RWPE1 (cell line): Measurements from ENCODE around the gene OR5K3.

ENCODE experiments used
- CTCF ChIA-PET: fragments of 350-600 bp; sonication (Branson Sonifier 250); formaldehyde crosslinking; extraction: SDS; loops from one replicate; lab custom pipeline; 2021; lab: Yijun Ruan, JAX
- POLR2A ChIA-PET: fragments of 400-600 bp; formaldehyde crosslinking; extraction: SDS; loops from one replicate; lab custom pipeline; 2020; ENCODE audit warnings: antibody characterized with exemption; ENCODE audit not compliant: low non-redundant PET; lab: Yijun Ruan, JAX
- DNase-seq: peaks from one replicate; pipeline ENCODE4 v3.0.0; 2012; ENCODE audit warnings: low spot score
- H3K27ac ChIP-seq: fragments of 450-650 bp; 2 replicates; pipeline ENCODE4 v1.5.1; 2017
- CTCF ChIP-seq: fragments of 450-650 bp; conservative IDR thresholded peaks from 2 replicates; pipeline ENCODE4 v1.5.1; 2017; ENCODE audit warnings: low read depth, mild to moderate bottlenecking

Gene OR5K3

GRCh38 chr3:98390366-98390765 lies at the start of gene OR5K3:
Gene OR5K3 (plus strand): TSS chr3:98390666. CDS start chr3:98390666, 0 bp downstream.
- no peak within 1 kb of the TSS for H3K27ac ChIP-seq
- ChIA-PET POLR2A (no interaction called here), CTCF (no interaction called here)
- TF ChIP-seq CTCF, result no peak
- DNase-seq, result no peak

DNA sequence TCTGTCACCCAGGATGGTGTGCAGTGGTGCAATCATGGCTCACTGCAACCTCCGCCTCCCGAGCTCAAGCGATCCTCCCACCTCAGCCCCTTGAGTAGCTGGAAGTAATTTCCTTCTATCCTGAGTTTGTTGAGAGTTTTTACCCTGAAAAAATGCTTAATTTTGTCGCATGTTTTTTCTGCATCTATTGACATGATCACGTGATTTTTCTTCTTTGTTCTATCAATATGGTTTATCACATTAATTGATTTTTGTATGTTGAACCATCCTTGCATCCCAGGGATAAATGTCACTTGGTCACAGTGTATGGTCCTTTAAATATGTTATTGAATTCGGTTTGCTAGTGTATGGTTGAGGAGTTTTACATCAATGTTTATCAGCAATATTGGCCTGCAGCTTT lies 48.7 kb upstream of the OR5K3 start:
- no peak for TF ChIP-seq CTCF
- ChIA-PET CTCF (interaction anchor here (0.6 kb wide), 1 partner anchor 736 kb away, joined by 3 read pairs; no protein-coding TSS in a partner anchor), POLR2A (no interaction called here)
- DNase-seq, result no peak
- H3K27ac ChIP-seq, result no peak overlapping the region

DNA sequence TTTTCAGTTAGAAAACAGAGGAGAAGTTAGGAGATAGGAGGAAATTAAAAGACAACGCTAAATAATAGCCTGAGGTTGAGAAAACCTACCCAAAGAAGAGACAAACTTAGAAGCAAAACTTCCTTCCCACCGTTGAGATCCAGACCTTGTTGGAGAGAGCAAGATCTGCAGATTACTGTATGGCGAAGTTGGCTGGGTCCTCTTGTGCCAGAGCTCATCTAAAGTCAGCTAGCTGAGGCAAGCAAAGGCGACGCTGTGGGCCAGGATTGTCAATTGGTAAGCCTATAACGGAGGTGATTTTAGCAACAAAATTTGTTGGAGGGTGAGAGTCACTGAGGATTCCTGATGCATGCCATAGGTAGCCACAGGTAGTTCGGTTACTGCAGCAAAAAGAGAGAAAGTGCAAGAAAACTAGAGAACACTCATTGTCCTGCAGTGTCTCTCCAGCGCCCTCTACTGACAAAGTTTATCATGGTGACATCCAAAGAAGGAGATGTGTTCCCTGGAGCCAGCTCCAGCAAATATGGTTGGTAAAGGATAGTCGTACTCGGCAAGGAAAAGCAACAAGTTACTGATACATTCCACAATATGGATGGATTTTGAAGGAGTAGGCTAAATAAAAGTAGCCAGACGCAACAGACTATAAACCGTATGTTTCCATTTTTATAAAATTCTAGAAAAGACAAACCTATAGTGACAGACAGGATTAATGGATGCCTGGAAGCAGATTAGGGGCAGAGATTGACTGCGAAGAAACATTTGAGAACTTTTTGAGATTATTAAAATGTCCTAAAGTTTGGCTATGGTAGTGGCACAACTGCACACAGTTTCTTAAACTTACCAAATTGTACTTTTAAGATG lies 46.6 kb upstream of the OR5K3 start:
- CTCF ChIA-PET, result interaction anchor here (0.6 to 0.8 kb wide), 3 partner anchors 19 to 448 kb away, joined by 3 to 4 read pairs (median 3); no protein-coding TSS in a partner anchor
- peak; percentile 2 for DNase-seq
- peak; percentile 39 for TF ChIP-seq CTCF
- no peak overlapping the region for H3K27ac ChIP-seq
- POLR2A ChIA-PET, result no interaction called here

DNA sequence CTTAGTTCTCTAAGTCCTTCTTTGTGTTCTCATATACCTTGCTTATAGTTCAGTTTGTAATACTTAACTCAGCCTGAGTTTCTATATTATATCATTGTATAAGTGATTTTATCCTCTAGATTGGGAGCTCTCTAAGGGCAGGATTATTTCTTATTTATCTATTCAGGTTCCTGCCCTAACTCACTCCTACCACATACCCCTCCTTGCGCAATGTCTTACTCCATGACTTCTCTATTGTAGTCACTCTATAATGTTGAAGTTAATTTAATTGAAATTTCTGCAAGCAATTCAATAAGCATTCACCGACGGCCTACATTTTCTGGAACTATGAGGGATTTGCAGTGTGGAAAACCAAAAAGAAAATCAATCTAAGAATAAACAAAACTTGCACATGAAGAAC lies 40.4 kb upstream of the OR5K3 start:
- no peak for TF ChIP-seq CTCF
- POLR2A ChIA-PET, result no interaction called here
- H3K27ac ChIP-seq, result no peak overlapping the region
- DNase-seq, result no peak
- CTCF ChIA-PET, result no interaction called here

- ChIA-PET CTCF (no interaction called here), POLR2A (no interaction called here)
- no peak within 1 kb of the TSS for H3K27ac ChIP-seq
- no peak for TF ChIP-seq CTCF
- no peak for DNase-seq
These were observed 36.9 kb upstream of the OR5K3 start, which contains the start of gene OR5K4 for GRCh38 chr3:98353554-98353953. Gene OR5K4 (plus strand): TSS chr3:98353854. CDS start chr3:98353854, 0 bp downstream.

DNA sequence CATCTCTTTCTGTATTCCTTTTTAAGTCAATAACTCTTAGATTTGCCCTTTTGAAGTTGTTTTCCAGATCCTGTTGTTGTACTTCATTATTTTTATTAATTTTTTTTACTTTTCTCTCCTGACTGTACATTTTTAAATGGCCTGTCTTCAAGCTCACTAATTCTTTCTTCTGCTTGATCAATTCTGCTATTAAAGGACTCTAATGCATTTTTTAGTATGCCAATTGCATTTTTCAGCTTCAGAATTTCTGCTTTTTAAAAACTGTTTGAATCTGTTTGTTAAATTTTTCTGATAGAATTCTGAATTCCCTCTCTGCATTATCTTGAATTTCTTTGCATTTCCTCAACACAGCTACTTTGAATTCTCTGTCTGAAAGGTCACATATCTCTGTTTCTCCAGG lies 31.2 kb upstream of the OR5K3 start:
- no peak overlapping the region for H3K27ac ChIP-seq
- no peak for TF ChIP-seq CTCF
- ChIA-PET CTCF (no interaction called here), POLR2A (no interaction called here)
- DNase-seq, result no peak
